GM19468 (cell line): ENCODE measurements around the gene RIMS4.

Experiments
- ATAC-seq: cut with Tn5 transposase; IDR thresholded peaks from one replicate; pipeline ENCODE4 v1.9.1; 2021; ENCODE audit warnings: mild to moderate bottlenecking, moderate library complexity, moderate number of reproducible peaks; ENCODE audit not compliant: unreplicated experiment; ENCODE audit errors: extremely low read depth

The RIMS4 gene

GRCh38 chr20:44799691-44800090 is 10.7 kb downstream of the RIMS4 start:
- no peak for ATAC-seq

- ATAC-seq, result no peak
Measured at GRCh38 chr20:44796758-44797457, 13.4 kb downstream of the RIMS4 start.

GRCh38 chr20:44796311-44796710 is 14.0 kb downstream of the RIMS4 start:
- ATAC-seq, result no peak

GRCh38 chr20:44795836-44796235 is 14.5 kb downstream of the RIMS4 start:
- ATAC-seq, result no peak

- no peak for ATAC-seq
Measured at GRCh38 chr20:44792796-44793195, 17.6 kb downstream of the RIMS4 start.

- ATAC-seq, result no peak
Measured at GRCh38 chr20:44790638-44791393, 19.5 kb downstream of the RIMS4 start.

- ATAC-seq, result no peak
Measured at GRCh38 chr20:44788706-44789456, 21.5 kb downstream of the RIMS4 start.

- no peak for ATAC-seq
Measured at GRCh38 chr20:44787299-44787698, 23.0 kb downstream of the RIMS4 start.

- ATAC-seq, result no peak
Measured at GRCh38 chr20:44785768-44786167, 24.6 kb downstream of the RIMS4 start.

GRCh38 chr20:44784688-44785087 is 25.7 kb downstream of the RIMS4 start:
- no peak for ATAC-seq

GRCh38 chr20:44781791-44782190 is 28.6 kb downstream of the RIMS4 start:
- ATAC-seq, result no peak

GRCh38 chr20:44781118-44781517 is 29.2 kb downstream of the RIMS4 start:
- ATAC-seq, result no peak

- ATAC-seq, result no peak
Measured at GRCh38 chr20:44780226-44780625, 30.1 kb downstream of the RIMS4 start.

- no peak for ATAC-seq
Measured at GRCh38 chr20:44776980-44777379, 33.4 kb downstream of the RIMS4 start.

GRCh38 chr20:44773070-44773829 is 37.1 kb downstream of the RIMS4 start:
- no peak for ATAC-seq

- ATAC-seq, result no peak
Measured at GRCh38 chr20:44772636-44773035, 37.7 kb downstream of the RIMS4 start.

- no peak for ATAC-seq
Measured at GRCh38 chr20:44771172-44771535, 39.2 kb downstream of the RIMS4 start.

- no peak for ATAC-seq
Measured at GRCh38 chr20:44770484-44771171, 39.7 kb downstream of the RIMS4 start.

- ATAC-seq, result no peak
Measured at GRCh38 chr20:44769481-44769863, 40.9 kb downstream of the RIMS4 start.
